HG03575 (cell line): ENCODE measurements around the gene KIFC1.
"Not testable (repeated sequence)": the region's sequence is repeated elsewhere in the genome, so short reads cannot be mapped to it uniquely, and the experiment has no call there.

ENCODE experiments used
- ATAC-seq: cut with Tn5 transposase; IDR thresholded peaks from one replicate; pipeline ENCODE4 v1.9.1; 2021; ENCODE audit not compliant: unreplicated experiment, insufficient number of reproducible peaks, low FRiP score; ENCODE audit errors: extremely low read depth

KIFC1 gene, protein sequence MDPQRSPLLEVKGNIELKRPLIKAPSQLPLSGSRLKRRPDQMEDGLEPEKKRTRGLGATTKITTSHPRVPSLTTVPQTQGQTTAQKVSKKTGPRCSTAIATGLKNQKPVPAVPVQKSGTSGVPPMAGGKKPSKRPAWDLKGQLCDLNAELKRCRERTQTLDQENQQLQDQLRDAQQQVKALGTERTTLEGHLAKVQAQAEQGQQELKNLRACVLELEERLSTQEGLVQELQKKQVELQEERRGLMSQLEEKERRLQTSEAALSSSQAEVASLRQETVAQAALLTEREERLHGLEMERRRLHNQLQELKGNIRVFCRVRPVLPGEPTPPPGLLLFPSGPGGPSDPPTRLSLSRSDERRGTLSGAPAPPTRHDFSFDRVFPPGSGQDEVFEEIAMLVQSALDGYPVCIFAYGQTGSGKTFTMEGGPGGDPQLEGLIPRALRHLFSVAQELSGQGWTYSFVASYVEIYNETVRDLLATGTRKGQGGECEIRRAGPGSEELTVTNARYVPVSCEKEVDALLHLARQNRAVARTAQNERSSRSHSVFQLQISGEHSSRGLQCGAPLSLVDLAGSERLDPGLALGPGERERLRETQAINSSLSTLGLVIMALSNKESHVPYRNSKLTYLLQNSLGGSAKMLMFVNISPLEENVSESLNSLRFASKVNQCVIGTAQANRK

DNA sequence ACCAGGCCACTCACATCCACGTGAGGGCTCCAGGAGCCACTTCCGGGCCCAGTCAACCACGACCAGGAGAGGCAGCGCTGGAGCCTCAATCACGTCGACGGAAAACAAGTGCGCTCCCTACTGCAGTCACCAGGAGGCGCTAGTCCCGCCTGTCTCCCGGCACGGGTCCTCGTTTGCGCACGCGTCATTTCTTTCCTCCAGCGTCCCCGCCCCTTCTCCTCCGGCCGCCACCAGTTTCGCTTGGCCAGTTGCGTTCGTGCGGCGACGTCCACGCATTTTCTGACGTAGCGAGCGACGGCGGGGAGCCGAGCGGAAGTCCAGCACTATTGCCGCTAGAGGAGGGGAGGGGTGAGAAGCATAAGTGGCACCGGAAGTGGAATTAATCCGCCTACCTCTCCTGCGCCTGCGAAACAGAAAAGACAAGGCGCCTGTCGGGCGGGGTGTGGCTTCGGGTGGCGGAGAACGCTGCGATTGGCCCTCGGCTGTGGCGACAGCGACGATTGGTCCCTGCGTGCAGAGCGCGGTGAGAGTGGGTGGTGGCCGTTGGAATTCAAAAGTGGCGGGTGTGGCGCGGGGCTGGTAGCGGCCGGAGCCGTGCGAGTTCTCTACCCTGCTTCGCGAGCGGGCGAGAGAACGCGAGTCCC, at the start of gene KIFC1:
Gene KIFC1, plus strand, starts transcription at position 546 of the 644 bp plus-strand sequence. CDS start 163 bp downstream, outside the sequence.
- ATAC-seq = peak; percentile 62

DNA sequence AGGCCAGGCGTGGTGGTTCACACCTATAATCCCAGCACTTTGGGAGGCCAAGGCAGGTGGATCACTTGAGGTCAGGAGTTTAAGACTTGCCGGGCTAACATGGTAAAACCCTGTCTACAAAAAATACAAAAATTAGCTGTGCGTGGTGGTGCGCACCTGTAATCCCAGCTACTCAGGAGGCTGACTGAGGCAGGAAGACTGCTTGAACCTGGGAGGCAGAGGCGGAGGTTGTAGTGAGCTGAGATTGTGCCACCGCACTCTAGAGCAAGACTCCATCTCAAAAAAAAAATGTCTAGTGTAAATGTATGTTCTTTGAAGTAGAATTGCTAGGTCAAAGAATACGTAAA, 48.0 kb upstream of the KIFC1 start:
- ATAC-seq = not testable (repeated sequence)

DNA sequence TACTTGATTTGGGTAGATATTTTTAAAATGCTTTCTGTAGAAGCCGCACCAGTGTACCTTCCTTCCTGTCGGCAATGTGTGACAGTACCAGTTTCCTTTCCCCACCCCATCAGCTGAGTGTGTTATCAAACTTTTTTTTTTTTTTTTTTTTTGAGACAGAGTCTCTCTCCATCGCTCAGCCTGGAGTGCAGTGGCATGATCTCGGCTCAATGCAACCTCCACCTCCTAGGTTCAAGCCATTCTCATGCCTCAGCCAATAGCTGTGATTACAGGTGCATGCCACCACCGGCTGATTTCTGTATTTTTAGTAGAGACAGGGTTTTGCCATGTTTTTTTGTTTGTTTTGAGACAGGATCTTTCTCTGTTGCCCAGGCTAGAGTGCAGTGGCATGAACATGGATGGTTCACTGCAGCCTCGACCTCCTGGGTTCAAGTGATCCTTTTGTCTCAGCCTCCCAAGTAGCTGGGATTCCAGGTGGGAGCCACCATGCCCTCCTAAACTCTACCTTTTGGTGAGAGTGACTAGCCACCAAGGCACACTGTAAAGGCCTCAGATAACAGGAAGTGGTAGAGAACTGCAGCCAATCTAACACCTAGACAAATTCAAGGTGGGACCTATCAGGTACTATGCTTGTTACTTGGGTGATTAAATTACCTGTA, 47.5 kb upstream of the KIFC1 start:
- ATAC-seq = no peak

DNA sequence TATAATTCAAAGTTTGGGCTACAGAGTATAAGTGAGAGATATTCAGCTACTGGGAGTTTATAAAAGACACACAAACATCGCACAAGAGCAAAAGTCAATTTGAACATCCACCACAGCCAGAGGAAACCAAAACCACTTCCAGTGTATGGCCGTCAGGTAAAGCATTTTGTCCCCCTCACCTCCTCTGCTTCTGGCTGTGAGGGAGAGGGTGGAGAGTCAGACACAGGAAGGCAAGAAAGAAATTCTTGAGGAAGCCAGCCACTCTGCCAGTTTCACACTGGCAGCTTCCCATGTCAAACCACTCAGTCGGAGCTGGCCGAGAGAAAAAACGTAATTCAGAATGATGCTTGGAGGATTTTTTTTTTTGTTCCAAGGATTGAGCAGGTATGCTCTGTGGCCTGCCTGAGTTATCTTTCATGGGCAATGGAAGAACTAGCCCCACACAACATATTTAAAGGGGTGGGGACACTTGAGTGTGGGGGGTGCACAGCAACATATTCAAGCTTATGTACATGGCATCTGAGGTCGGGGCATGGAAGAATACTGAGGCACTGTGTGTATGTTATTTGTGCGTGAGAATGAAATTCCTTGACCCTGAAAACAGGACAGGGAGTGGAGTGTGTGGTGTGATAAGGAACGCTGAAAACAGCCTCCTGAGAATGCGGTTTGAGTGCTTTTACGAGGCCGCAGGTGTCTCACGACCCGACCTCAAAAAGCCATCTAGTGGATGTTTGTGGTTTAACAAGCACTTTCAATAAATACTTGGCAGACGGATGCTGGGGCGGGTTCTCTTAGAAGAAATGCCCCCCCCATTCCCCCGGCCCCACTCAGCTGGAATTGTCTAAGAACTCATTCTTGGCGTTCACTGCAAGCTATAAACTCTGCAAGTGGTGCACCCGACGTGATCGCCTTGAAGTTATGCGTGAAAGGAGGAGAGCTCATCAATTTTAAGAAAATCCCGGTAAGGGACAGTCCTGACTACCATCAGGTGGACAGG, 46.6 kb upstream of the KIFC1 start:
- no peak for ATAC-seq

DNA sequence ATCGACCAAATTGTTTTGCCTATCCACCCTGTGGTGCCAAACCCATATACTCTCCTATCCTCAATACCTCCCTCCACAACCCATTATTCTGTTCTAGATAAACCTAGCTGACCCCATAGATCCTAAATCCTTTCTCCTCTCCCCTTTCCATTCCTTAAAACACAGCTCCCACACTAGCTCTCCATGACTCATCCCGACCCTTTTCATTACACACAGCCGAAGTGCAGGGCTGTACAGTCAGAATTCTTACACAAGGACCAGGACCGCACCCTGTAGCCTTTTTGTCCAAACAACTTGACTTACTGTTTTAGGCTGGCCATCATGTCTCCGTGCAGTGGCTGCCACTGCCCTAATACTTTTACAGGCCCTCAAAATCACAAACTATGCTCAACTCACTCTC, 44.7 kb upstream of the KIFC1 start:
- not testable (repeated sequence) for ATAC-seq

DNA sequence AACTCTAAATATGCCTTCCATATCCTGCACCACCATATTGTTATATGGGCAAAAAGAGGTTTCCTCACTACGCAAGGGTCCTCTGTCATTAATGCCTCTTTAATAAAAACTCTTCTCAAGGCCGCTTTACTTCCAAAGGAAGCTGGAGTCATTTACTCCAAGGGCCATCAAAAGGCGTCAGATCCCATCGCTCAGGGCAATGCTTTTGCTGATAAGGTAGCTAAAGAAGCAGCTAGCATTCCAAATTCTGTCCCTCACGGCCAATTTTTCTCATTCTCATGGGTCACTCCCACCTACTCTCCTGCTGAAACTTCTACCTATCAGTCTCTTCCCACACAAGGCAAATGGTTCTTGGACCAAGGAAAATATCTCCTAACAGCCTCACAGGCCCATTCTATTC, 43.8 kb upstream of the KIFC1 start:
- no peak for ATAC-seq

DNA sequence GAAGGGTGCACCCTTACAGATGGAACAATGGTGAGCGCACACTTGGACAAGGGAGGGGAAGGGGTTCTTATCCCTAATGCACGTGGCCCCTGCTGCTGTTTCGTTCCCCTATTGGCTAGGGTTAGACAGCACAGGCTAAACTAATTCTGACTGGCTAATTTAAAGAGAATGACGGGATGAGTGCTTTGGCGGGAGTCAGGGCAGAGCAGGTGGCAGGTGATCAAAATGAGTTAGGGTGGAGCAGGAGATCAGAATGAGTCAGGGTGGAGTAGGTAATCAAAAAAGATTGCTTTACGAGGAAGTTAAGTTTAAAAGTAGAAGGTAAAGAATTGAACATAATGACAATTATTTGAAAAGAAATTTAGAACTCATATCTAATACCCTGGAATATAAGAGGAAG, 35.8 kb upstream of the KIFC1 start:
- ATAC-seq = not testable (repeated sequence)

DNA sequence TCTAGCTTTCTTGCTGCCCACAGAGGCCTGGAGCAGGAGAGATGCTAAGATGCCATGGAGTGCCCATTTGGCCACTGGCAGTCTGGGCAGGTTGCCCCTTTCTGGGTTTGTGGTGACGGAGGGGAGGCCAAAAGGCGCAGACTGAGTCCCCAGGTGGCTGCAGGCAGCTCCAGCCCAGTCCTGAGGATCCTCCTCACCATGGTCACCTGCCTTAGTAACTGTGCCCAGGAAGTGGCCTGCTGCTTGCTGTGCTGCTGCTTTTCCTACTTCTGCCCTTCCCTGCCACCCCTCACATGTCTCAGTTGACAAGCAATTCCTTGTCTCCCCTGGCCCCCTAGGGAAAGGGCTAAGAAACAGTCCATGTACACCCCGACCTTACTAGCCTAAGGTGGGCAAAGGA, 35.3 kb upstream of the KIFC1 start:
- ATAC-seq = no peak

DNA sequence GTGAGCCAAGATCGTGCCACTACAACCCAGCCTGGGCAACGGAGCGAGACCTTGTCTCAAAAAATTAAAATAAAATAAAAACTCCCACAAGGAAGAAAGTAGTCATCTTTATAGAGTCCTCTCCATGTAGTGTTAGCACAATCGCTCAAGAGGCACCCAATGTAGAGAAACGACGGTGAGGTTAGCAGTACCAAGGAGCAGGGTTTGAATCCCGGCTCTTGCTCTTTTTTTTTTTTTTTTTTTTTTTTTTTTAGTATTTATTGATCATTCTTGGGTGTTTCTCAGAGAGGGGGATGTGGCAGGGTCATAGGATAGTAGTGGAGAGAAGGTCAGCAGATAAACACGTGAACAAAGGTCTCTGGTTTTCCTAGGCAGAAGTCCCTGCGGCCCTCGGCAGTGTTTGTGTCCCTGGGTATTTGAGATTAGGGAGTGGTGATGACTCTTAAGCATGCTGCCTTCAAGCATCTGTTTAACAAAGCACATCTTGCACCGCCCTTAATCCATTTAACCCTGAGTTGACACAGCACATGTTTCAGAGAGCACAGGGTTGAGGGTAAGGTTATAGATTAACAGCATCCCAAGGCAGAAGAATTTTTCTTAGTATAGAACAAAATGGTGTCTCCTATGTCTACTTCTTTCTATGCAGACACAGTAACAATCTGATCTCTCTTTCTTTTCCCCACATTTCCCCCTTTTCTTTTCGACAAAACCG, 34.3 kb upstream of the KIFC1 start:
- not testable (repeated sequence) for ATAC-seq

DNA sequence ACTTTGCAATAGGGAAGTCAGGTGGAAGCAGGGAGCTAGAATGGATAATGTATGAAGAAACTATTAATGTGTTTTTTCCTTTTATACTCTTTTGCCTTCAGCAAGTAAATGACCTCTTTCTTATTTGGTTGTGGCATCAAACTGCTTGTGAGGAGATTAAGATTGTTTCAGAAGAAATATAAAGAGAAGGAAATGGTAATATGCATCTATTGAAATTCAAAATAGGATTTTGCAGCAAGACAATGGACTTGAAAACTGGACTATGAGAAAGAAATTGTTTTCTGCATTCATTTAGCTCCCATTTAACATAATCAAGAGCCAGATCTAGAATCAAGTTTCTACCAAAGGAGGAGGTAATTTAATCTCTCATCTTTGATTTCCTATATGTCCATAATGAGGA, 32.3 kb upstream of the KIFC1 start:
- no peak for ATAC-seq

DNA sequence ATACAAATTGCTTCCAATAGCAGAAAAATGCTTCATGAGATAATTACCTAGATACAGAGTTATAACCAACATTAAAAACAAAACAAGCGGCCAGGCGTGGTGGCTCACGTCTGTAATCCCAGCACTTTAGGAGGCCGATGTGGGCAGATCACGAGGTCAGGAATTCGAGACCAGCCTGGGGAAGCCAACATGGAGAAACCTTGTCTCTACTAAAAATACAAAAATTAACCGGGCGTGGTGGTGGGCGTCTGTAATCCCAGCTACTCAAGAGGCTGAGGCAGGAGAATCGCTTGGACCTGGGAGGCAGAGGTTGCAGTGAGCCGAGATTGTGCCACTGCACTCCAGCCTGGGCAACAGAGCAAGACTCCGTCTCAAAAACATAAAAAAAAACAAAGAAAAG, 28.1 kb upstream of the KIFC1 start:
- ATAC-seq = not testable (repeated sequence)

DNA sequence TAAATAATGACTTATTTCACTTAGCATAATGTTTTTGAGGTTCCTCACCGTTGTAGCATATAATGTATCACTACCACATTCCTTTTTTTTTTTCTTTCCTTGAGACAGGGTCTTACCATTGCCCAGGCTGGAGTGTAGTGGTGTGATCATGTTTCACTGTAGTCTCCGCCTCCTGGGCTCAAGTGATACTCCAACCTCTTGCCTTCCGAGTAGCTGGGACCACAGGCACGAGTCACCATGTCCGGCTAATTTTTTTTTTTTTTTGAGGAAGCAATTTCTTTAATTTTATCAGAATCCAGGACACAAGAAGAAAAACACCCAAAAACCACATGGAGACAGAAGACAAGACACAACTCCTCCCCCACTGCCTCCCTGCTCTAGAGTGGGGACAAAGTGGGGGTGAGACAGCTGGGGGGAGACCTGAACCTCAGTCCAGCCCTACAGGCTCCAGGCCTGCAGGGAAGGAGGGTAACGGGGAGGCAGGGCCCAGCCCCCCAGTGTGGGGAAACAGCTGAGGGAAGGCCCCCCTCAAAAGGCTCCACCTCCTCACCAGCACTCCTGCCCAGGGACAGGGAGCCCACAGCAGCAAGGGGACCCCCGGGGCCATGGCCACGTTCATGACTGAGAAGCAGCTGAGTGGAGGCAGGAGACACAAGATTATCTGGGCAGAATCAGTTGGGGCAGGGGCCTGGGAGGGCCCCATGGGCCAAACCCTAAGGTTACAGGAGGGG, 27.0 kb upstream of the KIFC1 start:
- not testable (repeated sequence) for ATAC-seq

DNA sequence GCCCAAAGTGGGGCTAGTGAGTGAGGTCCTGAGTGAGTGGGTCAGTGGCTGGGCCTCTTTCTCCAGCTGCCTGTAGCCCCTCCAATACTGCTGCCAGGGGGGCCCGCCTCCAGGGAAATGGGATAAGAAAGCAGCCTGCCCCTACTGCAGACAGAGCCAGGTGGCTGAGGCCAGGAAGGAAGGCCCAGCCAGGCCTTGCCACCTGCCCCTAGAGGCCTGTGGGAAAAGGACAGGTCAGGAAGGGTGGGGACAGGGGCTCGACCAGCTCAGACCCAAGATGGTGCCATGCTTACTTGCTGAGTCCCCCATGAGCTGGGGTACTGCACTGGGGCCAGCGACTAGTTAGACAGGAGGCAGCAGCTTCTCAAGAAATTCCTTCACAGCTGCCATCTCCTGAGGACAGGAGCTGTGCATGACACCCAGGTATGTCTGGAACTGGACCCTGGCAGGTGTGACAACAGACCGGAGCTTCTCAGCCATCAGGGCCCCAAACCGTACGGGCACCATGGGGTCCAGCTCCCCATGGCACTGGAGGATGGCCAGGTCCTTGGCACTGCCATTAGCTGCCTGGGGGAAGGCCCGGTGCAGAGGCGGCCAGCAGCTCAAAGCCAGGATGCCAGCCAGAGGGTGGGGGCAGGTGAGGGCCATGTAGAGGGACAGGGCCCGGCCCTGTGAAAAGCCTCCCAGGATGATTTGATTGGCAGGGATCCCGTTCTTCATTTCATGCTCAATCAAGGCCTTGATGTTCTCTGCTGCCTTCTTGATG, 26.2 kb upstream of the KIFC1 start:
- not testable (repeated sequence) for ATAC-seq

DNA sequence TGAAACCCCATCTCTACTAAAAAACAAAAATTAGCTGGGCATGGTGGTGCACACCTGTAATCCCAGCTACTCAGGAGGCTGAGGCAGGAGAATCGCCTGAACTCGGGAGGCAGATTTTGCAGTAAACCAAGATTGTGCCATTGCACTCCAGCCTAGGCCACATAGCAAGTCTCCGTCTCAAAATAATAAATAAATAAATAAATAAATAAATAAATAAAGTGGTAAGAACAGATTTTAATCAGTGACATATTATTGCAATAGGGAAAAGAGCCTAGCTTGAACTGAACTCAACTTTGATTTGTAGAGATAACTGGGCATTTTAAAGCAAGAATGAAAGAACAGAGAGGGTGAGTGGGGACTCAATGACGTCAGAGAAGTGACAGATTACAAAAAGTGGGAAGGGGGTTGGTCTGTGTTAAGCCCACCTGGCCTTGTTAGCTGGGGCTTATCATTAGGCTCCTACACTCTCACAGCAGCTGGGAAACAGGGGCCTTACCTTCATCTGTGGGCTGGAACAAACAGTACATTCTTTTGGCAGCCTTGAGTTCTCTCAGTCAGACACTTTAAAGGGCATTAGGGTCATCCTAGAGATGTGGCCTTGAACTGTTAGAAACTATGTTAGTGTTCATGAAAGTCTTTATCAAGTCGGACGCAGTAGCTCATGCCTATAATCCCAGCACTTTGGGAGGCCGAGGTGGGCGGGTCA, 24.5 kb upstream of the KIFC1 start:
- no peak for ATAC-seq

DNA sequence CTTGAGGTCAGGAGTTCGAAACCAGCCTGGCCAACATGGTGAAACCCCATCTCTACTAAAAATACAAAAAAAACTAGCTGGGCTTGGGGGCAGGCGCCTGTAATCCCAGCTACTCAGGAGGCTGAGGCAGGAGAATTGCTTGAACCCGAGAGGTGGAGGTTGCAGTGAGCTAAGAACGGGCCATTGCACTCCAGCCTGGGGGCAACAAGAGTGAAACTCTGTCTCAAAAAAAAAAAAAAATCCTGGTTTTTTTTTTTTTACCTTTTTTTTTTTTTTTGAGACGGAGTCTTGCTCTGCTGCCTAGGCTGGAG, 24.0 kb upstream of the KIFC1 start:
- not testable (repeated sequence) for ATAC-seq

DNA sequence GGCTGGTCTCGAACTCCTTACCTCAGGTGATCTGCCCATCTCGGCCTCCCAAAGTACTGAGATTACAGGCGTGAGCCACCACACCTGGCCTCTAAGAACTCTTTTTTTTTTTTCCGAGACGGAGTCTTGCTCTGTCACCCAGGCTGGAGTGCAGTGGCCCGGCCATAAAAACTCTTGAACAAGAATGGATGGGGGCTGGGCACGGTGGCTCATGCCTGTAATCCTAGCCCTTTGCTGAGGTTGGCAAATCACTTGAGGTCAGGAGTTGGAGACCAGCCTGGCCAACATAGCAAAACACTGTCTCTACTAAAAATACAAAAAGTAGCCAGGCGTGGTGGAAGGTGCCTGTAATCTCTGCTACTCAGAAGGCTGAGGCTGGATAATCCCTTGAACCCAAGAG, 19.7 kb upstream of the KIFC1 start:
- ATAC-seq = not testable (repeated sequence)
